Measurements from ENCODE around the gene CACNA1D. TPM values are rescaled to one million over a fixed set of nuclear protein-coding genes. Genes with fewer than 3 reads are reported as not detected.

Gene CACNA1D
- total RNA-seq, 2 donors from 2014 or later: 0.68 to 1.5 TPM

- Histone ChIP-seq H3K27ac (no peak overlapping the region), H3K27me3 (replicated peaks; ENCODE audit: insufficient read depth) (no peaks in the 10 kb centered on the region), H3K9me3 (no peaks in the 10 kb centered on the region), H3K4me3 (no peak overlapping the region), H3K4me1 (ENCODE audit: control insufficient read depth in 1 of 2, low read depth in 2 of 2) (peaks cover 0 to 3% of the 10 kb centered on the region in 2 donors), H3K36me3 (no peaks in the 10 kb centered on the region)
- TF ChIP-seq CTCF (IDR thresholded peaks at IDR 0.05): no peak
- ATAC-seq (ENCODE audit: insufficient number of reproducible peaks, low FRiP score, low read depth): no peak
- DNase-seq (ENCODE audit: low spot score): no peak
Observed at GRCh38 chr3:53711387-53711786, 217.0 kb downstream of the CACNA1D start.

GRCh38 chr3:53712817-53713388, 218.5 kb downstream of the CACNA1D start:
- no peaks in the 10 kb centered on the region for H3K27me3 ChIP-seq (replicated peaks; ENCODE audit: insufficient read depth)
- DNase-seq (ENCODE audit: low spot score): no peak
- ATAC-seq (ENCODE audit: insufficient number of reproducible peaks, low FRiP score, low read depth): no peak

GRCh38 chr3:53713626-53714025, 219.2 kb downstream of the CACNA1D start:
- Histone ChIP-seq H3K36me3 (no peaks in the 10 kb centered on the region), H3K4me3 (no peak overlapping the region), H3K9me3 (no peaks in the 10 kb centered on the region), H3K27me3 (replicated peaks; ENCODE audit: insufficient read depth) (no peaks in the 10 kb centered on the region), H3K4me1 (ENCODE audit: control insufficient read depth in 1 of 2, low read depth in 2 of 2) (peaks cover 0 to 3% of the 10 kb centered on the region in 2 donors), H3K27ac (no peak overlapping the region)
- TF ChIP-seq CTCF (IDR thresholded peaks at IDR 0.05): no peak
- no peak for ATAC-seq (ENCODE audit: insufficient number of reproducible peaks, low FRiP score, low read depth)
- DNase-seq (ENCODE audit: low spot score): no peak

More at GRCh38 chr3:53712817-53713388, 218.5 kb downstream of the CACNA1D start:
- Histone ChIP-seq H3K9me3 (no peaks in the 10 kb centered on the region), H3K4me1 (ENCODE audit: control insufficient read depth in 1 of 2, low read depth in 2 of 2) (peaks cover 0 to 3% of the 10 kb centered on the region in 2 donors), H3K4me3 (no peak overlapping the region), H3K27ac (no peak overlapping the region), H3K36me3 (no peaks in the 10 kb centered on the region)
- TF ChIP-seq CTCF (IDR thresholded peaks at IDR 0.05): no peak

- Histone ChIP-seq H3K4me3 (no peak overlapping the region), H3K27me3 (replicated peaks; ENCODE audit: insufficient read depth) (no peaks in the 10 kb centered on the region), H3K36me3 (no peaks in the 10 kb centered on the region), H3K9me3 (no peaks in the 10 kb centered on the region), H3K4me1 (ENCODE audit: control insufficient read depth in 1 of 2, low read depth in 2 of 2) (no peaks in the 10 kb centered on the region), H3K27ac (no peak overlapping the region)
- DNase-seq (ENCODE audit: low spot score): no peak
- ATAC-seq (ENCODE audit: insufficient number of reproducible peaks, low FRiP score, low read depth): no peak
- TF ChIP-seq CTCF (IDR thresholded peaks at IDR 0.05): no peak
Observed at GRCh38 chr3:53715815-53716483, 221.5 kb downstream of the CACNA1D start.

GRCh38 chr3:53716998-53717397, 222.6 kb downstream of the CACNA1D start:
- H3K27ac ChIP-seq: no peak overlapping the region
- H3K27me3 ChIP-seq (replicated peaks; ENCODE audit: insufficient read depth): no peaks in the 10 kb centered on the region
- H3K36me3 ChIP-seq: no peaks in the 10 kb centered on the region
- H3K4me1 ChIP-seq (ENCODE audit: control insufficient read depth in 1 of 2, low read depth in 2 of 2): no peaks in the 10 kb centered on the region
- DNase-seq (ENCODE audit: low spot score): no peak
- ATAC-seq (ENCODE audit: insufficient number of reproducible peaks, low FRiP score, low read depth): no peak
- no peak overlapping the region for H3K4me3 ChIP-seq
- TF ChIP-seq CTCF (IDR thresholded peaks at IDR 0.05): no peak
- H3K9me3 ChIP-seq: no peaks in the 10 kb centered on the region

Measured in thoracic aorta (tissue), 2 donors.